Common myeloid progenitor, CD34-positive (primary cell): ENCODE data around the gene TNNT1.
"Not testable (repeated sequence)": the region's sequence is repeated elsewhere in the genome, so short reads cannot be mapped to it uniquely, and the experiment has no call there.

Experiments
- CTCF ChIA-PET: fragments of 350-600 bp; sonication (Branson Sonifier 250); formaldehyde crosslinking; loops from one replicate; lab custom pipeline; 2021; ENCODE audit warnings: antibody characterized with exemption; lab: Charles Lee
- POLR2A ChIA-PET: fragments of 350-600 bp; sonication (Branson Sonifier 250); formaldehyde crosslinking; loops from one replicate; lab custom pipeline; 2021; ENCODE audit warnings: antibody characterized with exemption; lab: Charles Lee
- DNase-seq, 3 donors: peaks; one replicate each; pipeline versions ENCODE4 v3.0.0 to v3.0.0-alpha.2; 2013
- H3K27ac ChIP-seq, 2 experiments: 1 replicate in 1 of 2; 2 replicates in 1 of 2; pipeline ENCODE4 v1.7.0; 2013; ENCODE audit warnings: inconsistent platforms in 2 of 2, low read length in 2 of 2, mild to moderate bottlenecking in 2 of 2, low read depth in 1 of 2, moderate library complexity in 1 of 2; ENCODE audit not compliant: severe bottlenecking in 2 of 2, insufficient read depth in 1 of 2, poor library complexity in 1 of 2
- H3K27me3 ChIP-seq, 5 experiments: replicated peaks in 2 of 5; 1 replicate in 3 of 5; 2 replicates in 2 of 5; pipeline versions ENCODE4 v1.6.1 to v1.7.0; 2013; ENCODE audit warnings: low read length in 4 of 5, mild to moderate bottlenecking in 2 of 5, moderate library complexity in 2 of 5, inconsistent platforms in 1 of 5; ENCODE audit not compliant: insufficient read depth in 5 of 5, control insufficient read depth in 4 of 5
- H3K36me3 ChIP-seq, 4 experiments: 1 replicate in 2 of 4; 2 replicates in 2 of 4; pipeline versions ENCODE4 v1.6.1 to v1.7.0; 2013; ENCODE audit warnings: low read length in 3 of 4, control low read depth in 1 of 4, mild to moderate bottlenecking in 1 of 4; ENCODE audit not compliant: control insufficient read depth in 4 of 4, insufficient read depth in 4 of 4
- H3K4me1 ChIP-seq, 4 experiments: 1 replicate in 3 of 4; 2 replicates in 1 of 4; pipeline versions ENCODE4 v1.6.1 to v1.7.1; 2013; ENCODE audit warnings: low read length in 3 of 4, mild to moderate bottlenecking in 3 of 4, control low read depth in 1 of 4, inconsistent platforms in 1 of 4, moderate library complexity in 1 of 4; ENCODE audit not compliant: control insufficient read depth in 4 of 4, insufficient read depth in 4 of 4; ENCODE audit errors: control extremely low read depth in 1 of 4
- H3K4me3 ChIP-seq, 7 experiments: 1 replicate in 4 of 7; 2 replicates in 3 of 7; pipeline versions ENCODE4 v1.5.1 to v1.7.0; 2013; ENCODE audit warnings: mild to moderate bottlenecking in 7 of 7, low read length in 6 of 7, moderate library complexity in 6 of 7, inconsistent platforms in 2 of 7, low read depth in 2 of 7, control low read depth in 1 of 7; ENCODE audit not compliant: insufficient read depth in 4 of 7, control insufficient read depth in 1 of 7; ENCODE audit errors: extremely low read depth in 1 of 7
- H3K9me3 ChIP-seq, 5 experiments: 1 replicate in 4 of 5; 2 replicates in 1 of 5; pipeline versions ENCODE4 v1.6.1 to v1.7.1; 2013; ENCODE audit warnings: low read length in 4 of 5, mild to moderate bottlenecking in 2 of 5, inconsistent platforms in 1 of 5, low read depth in 1 of 5, moderate library complexity in 1 of 5; ENCODE audit not compliant: control insufficient read depth in 4 of 5, insufficient read depth in 2 of 5; ENCODE audit errors: control extremely low read depth in 1 of 5
- WGBS: methylation state at CpG from one replicate; pipeline ENCODE4 v1.1.5; 2013; ENCODE audit not compliant: insufficient coverage; 5-methylcytosine and 5-hydroxymethylcytosine counted together

TNNT1 gene

DNA sequence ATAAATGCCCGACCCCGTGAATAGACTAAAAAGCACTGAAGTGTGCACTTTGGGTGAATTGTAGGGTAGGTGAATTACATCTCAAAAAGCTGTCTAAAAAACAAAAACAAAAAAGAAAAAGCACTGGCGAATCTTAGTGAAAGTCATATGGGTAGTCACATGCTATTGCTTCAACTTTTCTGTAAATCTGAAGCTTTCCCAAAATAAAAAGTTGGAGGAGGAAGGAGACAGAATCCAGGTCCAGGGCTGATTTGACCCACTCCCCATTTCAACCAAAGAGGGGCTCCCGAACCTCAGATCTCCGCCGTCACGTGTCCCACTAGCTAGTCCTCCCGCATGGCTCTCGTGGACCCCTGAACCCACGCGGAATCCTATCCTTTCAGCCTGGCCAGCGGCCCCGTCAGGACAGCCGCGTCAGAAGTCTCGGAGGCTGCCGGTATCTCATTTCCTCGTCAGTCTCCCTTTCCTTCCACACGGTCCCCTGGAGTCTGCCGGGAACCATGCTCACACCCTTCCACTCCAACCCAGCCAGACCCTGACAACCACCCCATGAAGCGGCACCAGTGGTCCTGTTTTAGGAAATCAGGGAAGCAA is 37.7 kb downstream of the TNNT1 start:
- ChIA-PET CTCF (interaction anchor here (1.2 to 1.3 kb wide), 2 partner anchors 9 to 10 kb away, joined by 3 to 5 read pairs; no protein-coding TSS in a partner anchor), POLR2A (no interaction called here)
- H3K4me1 ChIP-seq: peaks cover 0 to 21% (median 10%) of the 10 kb centered on the region in 4 experiments
- WGBS: 95% methylated on average over 15 of the region's 21 CpGs
- no peak for DNase-seq
- H3K9me3 ChIP-seq: no peaks in the 10 kb centered on the region
- no peaks in the 10 kb centered on the region for H3K27me3 ChIP-seq
- no peak overlapping the region for H3K4me3 ChIP-seq
- H3K36me3 ChIP-seq: peaks cover 0 to 28% (median 21%) of the 10 kb centered on the region in 4 experiments
- no peak overlapping the region for H3K27ac ChIP-seq

DNA sequence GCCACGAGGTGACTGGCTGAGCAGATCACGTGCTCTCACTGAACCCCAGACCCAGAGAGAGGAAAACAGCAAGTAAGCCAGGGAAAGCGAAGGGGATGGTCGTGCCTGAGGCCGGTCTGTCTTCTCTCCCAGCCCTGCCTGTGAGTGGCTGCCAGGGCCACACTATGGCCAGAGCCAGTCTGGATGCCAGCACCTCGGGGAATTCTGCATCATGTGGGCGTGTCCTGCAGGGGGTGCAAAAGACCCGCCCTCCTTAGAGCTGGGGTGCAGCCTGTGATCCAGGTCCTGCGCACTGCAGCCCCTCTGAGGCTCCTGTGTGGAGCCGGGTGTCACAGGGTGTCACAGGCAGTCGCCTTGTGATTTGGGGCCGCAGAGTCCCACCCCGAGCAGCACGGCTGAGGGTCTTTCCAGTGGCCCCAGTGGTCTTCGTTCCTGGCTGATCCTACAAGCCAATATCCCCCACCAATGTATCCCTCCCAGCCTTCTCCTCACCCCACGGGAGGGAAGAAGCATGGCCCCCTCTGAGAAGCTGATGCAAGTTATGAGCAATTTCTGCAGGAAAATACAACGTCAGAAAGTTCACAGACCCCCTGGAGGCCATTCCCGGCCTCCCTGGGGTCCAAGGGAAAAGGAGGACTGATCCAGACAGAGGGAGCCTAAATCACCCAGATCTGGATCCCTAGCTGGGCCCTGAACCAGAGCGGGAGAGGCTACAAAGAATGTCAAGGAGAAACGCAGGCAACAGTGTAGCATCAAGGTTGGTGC is 39.3 kb downstream of the TNNT1 start:
- Histone ChIP-seq H3K4me1 (peaks cover 0 to 7% (median 0%) of the 10 kb centered on the region in 4 experiments), H3K27me3 (no peaks in the 10 kb centered on the region), H3K9me3 (no peaks in the 10 kb centered on the region), H3K36me3 (peaks cover 0 to 34% (median 20%) of the 10 kb centered on the region in 4 experiments), H3K4me3 (no peak overlapping the region), H3K27ac (no peak overlapping the region)
- ChIA-PET CTCF (no interaction called here), POLR2A (no interaction called here)
- 96% methylated on average over 18 of the region's 20 CpGs for WGBS
- DNase-seq: no peak

DNA sequence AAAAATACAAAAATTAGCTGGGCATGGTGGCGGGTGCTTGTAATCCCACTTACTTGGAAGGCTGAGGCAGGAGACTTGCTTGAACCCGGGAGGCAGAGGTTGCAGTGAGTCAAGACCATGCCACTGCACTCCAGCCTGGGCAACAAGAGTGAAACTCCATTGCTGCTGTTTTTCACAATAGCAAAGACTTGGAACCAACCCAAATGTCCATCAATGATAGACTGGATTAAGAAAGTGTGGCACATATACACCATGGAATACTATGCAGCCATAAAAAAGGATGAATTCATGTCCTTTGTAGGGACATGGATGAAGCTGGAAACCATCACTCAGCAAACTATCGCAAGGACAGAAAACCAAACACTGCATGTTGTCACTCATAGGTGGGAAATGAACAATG is 41.8 kb downstream of the TNNT1 start:
- 93% methylated on average over 2 of the region's 3 CpGs for WGBS
- DNase-seq, POLR2A ChIA-PET, H3K27ac ChIP-seq, H3K4me1 ChIP-seq, H3K4me3 ChIP-seq, H3K27me3 ChIP-seq: not testable (repeated sequence)
- CTCF ChIA-PET: interaction anchor here (4.9 kb wide), 1 partner anchor 18 kb away, joined by 25 read pairs; no protein-coding TSS in a partner anchor
- peaks cover 0 to 11% (median 0%) of the 10 kb centered on the region in 5 experiments for H3K9me3 ChIP-seq
- H3K36me3 ChIP-seq: peaks cover 5 to 35% (median 24%) of the 10 kb centered on the region in 4 experiments

DNA sequence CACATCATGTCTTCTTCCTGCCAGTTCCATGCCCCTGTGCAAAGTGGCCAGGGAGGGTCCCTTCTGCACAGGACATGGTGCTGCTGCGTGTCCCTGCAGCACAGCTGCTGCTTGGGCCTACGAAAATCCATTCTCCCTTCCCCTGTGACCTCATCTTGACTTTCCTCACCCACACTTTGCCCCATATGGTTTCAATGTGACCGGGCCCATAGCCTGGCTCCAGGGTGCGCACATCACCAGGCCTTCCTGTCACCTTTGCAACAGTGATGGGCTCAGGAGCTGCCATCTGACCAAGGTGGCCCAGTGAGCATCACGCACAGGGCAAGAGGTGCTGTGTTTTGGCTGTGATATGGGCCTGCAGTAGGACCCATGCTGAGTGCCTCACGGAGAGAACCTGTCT is 42.4 kb downstream of the TNNT1 start:
- Histone ChIP-seq H3K9me3 (peaks cover 0 to 11% (median 0%) of the 10 kb centered on the region in 5 experiments), H3K27ac (no peak overlapping the region), H3K36me3 (peaks cover 5 to 35% (median 24%) of the 10 kb centered on the region in 4 experiments), H3K4me3 (no peak overlapping the region), H3K27me3 (no peaks in the 10 kb centered on the region), H3K4me1 (no peaks in the 10 kb centered on the region)
- 97% methylated on average over 4 of the region's 6 CpGs for WGBS
- DNase-seq: no peak
- ChIA-PET POLR2A (no interaction called here), CTCF (interaction anchor here (4.9 kb wide), 1 partner anchor 18 kb away, joined by 25 read pairs; no protein-coding TSS in a partner anchor)

DNA sequence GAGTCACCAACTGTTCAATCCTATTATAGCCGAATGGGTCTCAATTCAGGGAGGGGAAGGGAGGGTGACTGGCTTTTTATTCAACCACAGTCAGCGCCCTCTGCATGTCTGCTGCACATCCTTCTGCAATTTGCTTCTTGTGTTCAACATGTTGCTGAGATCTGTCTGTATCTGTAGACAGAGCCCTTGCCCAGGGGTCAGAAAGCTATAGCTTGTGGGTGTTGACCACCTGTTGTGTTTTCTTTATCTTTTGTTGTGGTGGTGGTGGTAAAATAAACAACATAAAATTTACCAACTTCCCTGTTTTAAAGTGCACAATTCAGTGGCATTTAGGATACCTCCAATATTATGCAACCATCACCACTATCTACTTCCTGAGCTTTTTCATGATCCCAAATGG is 43.8 kb downstream of the TNNT1 start:
- H3K4me1 ChIP-seq: no peaks in the 10 kb centered on the region
- no peaks in the 10 kb centered on the region for H3K27me3 ChIP-seq
- WGBS: 88% methylated on average over 2 of the region's 2 CpGs
- no peak overlapping the region for H3K27ac ChIP-seq
- CTCF ChIA-PET: interaction anchor here (4.9 kb wide), 1 partner anchor 16 kb away, joined by 25 read pairs; no protein-coding TSS in a partner anchor
- peaks cover 0 to 11% (median 0%) of the 10 kb centered on the region in 5 experiments for H3K9me3 ChIP-seq
- DNase-seq: peak in 1 of 3 donors; percentile 25
- POLR2A ChIA-PET: interaction anchor here (0.7 kb wide), 1 partner anchor 20 kb away, joined by 3 read pairs; no protein-coding TSS in a partner anchor
- H3K4me3 ChIP-seq: no peak overlapping the region
- H3K36me3 ChIP-seq: peaks cover 5 to 38% (median 22%) of the 10 kb centered on the region in 4 experiments

DNA sequence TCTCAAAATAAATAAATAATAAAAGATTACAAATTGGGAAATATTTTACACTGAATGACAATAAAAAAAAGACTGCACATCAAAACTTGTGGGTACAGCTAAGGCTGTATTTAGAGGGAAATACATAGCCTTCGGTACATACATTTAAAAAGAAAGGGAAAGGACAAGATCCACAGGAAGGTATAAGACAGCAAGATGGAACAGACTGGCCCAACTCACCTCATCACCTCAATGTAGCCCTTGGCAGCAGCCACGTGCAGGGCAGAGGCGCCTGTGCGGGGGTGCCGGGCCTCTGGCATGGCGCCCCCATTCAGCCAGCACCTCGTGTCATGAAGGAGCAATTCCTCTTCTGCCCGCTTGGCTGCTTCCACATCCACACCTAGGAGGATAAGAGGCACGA is 45.8 kb downstream of the TNNT1 start:
- Histone ChIP-seq H3K4me1 (peaks cover 0 to 10% (median 4%) of the 10 kb centered on the region in 4 experiments), H3K27me3 (no peaks in the 10 kb centered on the region), H3K36me3 (peaks cover 8 to 37% (median 25%) of the 10 kb centered on the region in 4 experiments), H3K9me3 (peaks cover 0 to 11% (median 0%) of the 10 kb centered on the region in 5 experiments), H3K4me3 (no peak overlapping the region), H3K27ac (no peak overlapping the region)
- CTCF ChIA-PET: interaction anchor here (4.9 kb wide), 1 partner anchor 14 kb away, joined by 25 read pairs; no protein-coding TSS in a partner anchor
- DNase-seq: no peak
- POLR2A ChIA-PET: no interaction called here
- 100% methylated on average over 7 of the region's 9 CpGs for WGBS
